Tibial artery (tissue), 4 donors: ENCODE data around the gene ADAP2.

Source experiments
- DNase-seq, 2 donors: peaks; one replicate each; pipeline ENCODE4 v3.0.0-alpha.2; 2019
- H3K27ac ChIP-seq, 2 donors: fragments of 200-600 bp; sonication (generic) in 1 of 2; 1 replicate in 1 of 2; 2 replicates in 1 of 2; pipeline ENCODE4 v1.5.1; 2018 to 2019; ENCODE audit warnings: mild to moderate bottlenecking in 1 of 2
- H3K27me3 ChIP-seq, 2 donors: fragments of 200-600 bp; sonication (generic) in 1 of 2; one replicate each; pipeline versions ENCODE4 v1.5.1 to v1.6.0; 2016 to 2019
- H3K36me3 ChIP-seq, 3 donors: fragments of 200-600 bp; sonication (generic) in 2 of 3; one replicate each; pipeline ENCODE4 v1.5.1; 2016 to 2019; ENCODE audit warnings: mild to moderate bottlenecking in 2 of 3
- H3K4me1 ChIP-seq, 4 donors: fragments of 200-600 bp; sonication (generic) in 2 of 4; 1 replicate in 3 of 4; 2 replicates in 1 of 4; pipeline ENCODE4 v1.5.1; 2016 to 2019
- H3K4me3 ChIP-seq, 2 donors: fragments of 200-600 bp; sonication (generic) in 1 of 2; 1 replicate in 1 of 2; 2 replicates in 1 of 2; pipeline ENCODE4 v1.5.1; 2018 to 2019; ENCODE audit warnings: mild to moderate bottlenecking in 2 of 2
- H3K9me3 ChIP-seq, 3 donors: fragments of 200-600 bp; sonication (generic) in 1 of 3; one replicate each; pipeline ENCODE4 v1.5.1; 2016 to 2019
- CTCF ChIP-seq, 2 experiments: fragments of 200-600 bp in 1 of 2; fragments of 450-650 bp in 1 of 2; IDR thresholded peaks; one replicate each; pipeline ENCODE4 v1.5.1; 2017 to 2019; ENCODE audit warnings: antibody characterized with exemption in 2 of 2, mild to moderate bottlenecking in 1 of 2, moderate library complexity in 1 of 2
- intact Hi-C: fragments of 100-400 bp; cut with DNase I; formaldehyde crosslinking; loops from one replicate; pipeline ENCODE4 v1.15.0; 2023; ENCODE audit warnings: low total_unique reads

The ADAP2 gene

GRCh38 chr17:30933966-30934365, 12.2 kb downstream of the ADAP2 start:
- no peaks in the 10 kb centered on the region for H3K9me3 ChIP-seq
- intact Hi-C loops, result no loop called here
- TF ChIP-seq CTCF (IDR thresholded peaks at IDR 0.05), result no peak
- DNase-seq, result no peak
- peaks cover 0 to 8% of the 10 kb centered on the region in 2 donors for H3K27me3 ChIP-seq
- H3K27ac ChIP-seq, result no peak overlapping the region
- no peaks in the 10 kb centered on the region for H3K4me1 ChIP-seq
- no peaks in the 10 kb centered on the region for H3K36me3 ChIP-seq
- H3K4me3 ChIP-seq, result no peak overlapping the region

GRCh38 chr17:30939051-30939689, 17.4 kb downstream of the ADAP2 start:
- no peak overlapping the region for H3K4me3 ChIP-seq
- peaks cover 0 to 2% of the 10 kb centered on the region in 2 donors for H3K27me3 ChIP-seq
- no peaks in the 10 kb centered on the region for H3K36me3 ChIP-seq
- H3K9me3 ChIP-seq, result no peaks in the 10 kb centered on the region
- no peak for TF ChIP-seq CTCF (IDR thresholded peaks at IDR 0.05)
- intact Hi-C loops, result no loop called here
- H3K27ac ChIP-seq, result no peak overlapping the region
- H3K4me1 ChIP-seq, result no peaks in the 10 kb centered on the region
- DNase-seq, result no peak

GRCh38 chr17:30942308-30943079, 20.7 kb downstream of the ADAP2 start:
- no peak overlapping the region for H3K4me3 ChIP-seq
- TF ChIP-seq CTCF (IDR thresholded peaks at IDR 0.05), result no peak
- H3K27me3 ChIP-seq, result no peaks in the 10 kb centered on the region
- no peaks in the 10 kb centered on the region for H3K9me3 ChIP-seq
- no peaks in the 10 kb centered on the region for H3K36me3 ChIP-seq
- DNase-seq, result no peak
- no peaks in the 10 kb centered on the region for H3K4me1 ChIP-seq
- intact Hi-C loops, result no loop called here
- H3K27ac ChIP-seq, result no peak overlapping the region

- no peaks in the 10 kb centered on the region for H3K36me3 ChIP-seq
- intact Hi-C loops, result no loop called here
Measured at GRCh38 chr17:30947796-30948195, 26.1 kb downstream of the ADAP2 start.

GRCh38 chr17:30950189-30950588, 28.4 kb downstream of the ADAP2 start:
- no peak overlapping the region for H3K27ac ChIP-seq
- intact Hi-C loops, result no loop called here

More at GRCh38 chr17:30947796-30948195, 26.1 kb downstream of the ADAP2 start:
- DNase-seq, result no peak
- Histone ChIP-seq H3K4me1 (no peaks in the 10 kb centered on the region), H3K9me3 (no peaks in the 10 kb centered on the region), H3K27ac (no peak overlapping the region), H3K27me3 (no peaks in the 10 kb centered on the region), H3K4me3 (no peak overlapping the region)
- no peak for TF ChIP-seq CTCF (IDR thresholded peaks at IDR 0.05)

More at GRCh38 chr17:30950189-30950588, 28.4 kb downstream of the ADAP2 start:
- no peak for DNase-seq
- Histone ChIP-seq H3K9me3 (no peaks in the 10 kb centered on the region), H3K36me3 (no peaks in the 10 kb centered on the region), H3K4me1 (no peaks in the 10 kb centered on the region), H3K27me3 (no peaks in the 10 kb centered on the region), H3K4me3 (no peak overlapping the region)
- no peak for TF ChIP-seq CTCF (IDR thresholded peaks at IDR 0.05)
